Measurements from ENCODE around the gene EPO.

Gene EPO

DNA sequence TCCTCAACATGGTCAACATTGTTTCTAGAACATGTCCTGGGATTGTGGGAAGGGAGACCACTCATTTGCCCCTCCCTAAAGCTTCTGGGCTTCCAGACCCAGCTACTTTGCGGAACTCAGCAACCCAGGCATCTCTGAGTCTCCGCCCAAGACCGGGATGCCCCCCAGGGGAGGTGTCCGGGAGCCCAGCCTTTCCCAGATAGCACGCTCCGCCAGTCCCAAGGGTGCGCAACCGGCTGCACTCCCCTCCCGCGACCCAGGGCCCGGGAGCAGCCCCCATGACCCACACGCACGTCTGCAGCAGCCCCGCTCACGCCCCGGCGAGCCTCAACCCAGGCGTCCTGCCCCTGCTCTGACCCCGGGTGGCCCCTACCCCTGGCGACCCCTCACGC, at the start of gene EPO:
Gene EPO (plus strand): TSS at position 190 of the 392 bp plus-strand sequence. CDS start 513 bp downstream, outside the sequence.
- no peak for DNase-seq (ENCODE audit: low read depth in 2 of 3, low spot score in 1 of 3)

GRCh38 chr7:100671353-100672327, 48.6 kb upstream of the EPO start:
- DNase-seq (ENCODE audit: low read depth in 2 of 3, low spot score in 1 of 3), result no peak

GRCh38 chr7:100673302-100673941, 46.8 kb upstream of the EPO start, which contains the start of gene GNB2:
Gene GNB2 (plus strand): TSS chr7:100673740. CDS start chr7:100676266, 2,526 bp downstream.
- DNase-seq (ENCODE audit: low read depth in 2 of 3, low spot score in 1 of 3), result peak; percentile 98 to 99 (median 99)

GRCh38 chr7:100673942-100674410, 46.3 kb upstream of the EPO start:
- DNase-seq (ENCODE audit: low read depth in 2 of 3, low spot score in 1 of 3), result no peak

GRCh38 chr7:100674411-100675104, 45.7 kb upstream of the EPO start:
- no peak for DNase-seq (ENCODE audit: low read depth in 2 of 3, low spot score in 1 of 3)

- peak in 1 of 3 donors; percentile 25 for DNase-seq (ENCODE audit: low read depth in 2 of 3, low spot score in 1 of 3)
These were observed 45.2 kb upstream of the EPO start for GRCh38 chr7:100675105-100675451.

DNA sequence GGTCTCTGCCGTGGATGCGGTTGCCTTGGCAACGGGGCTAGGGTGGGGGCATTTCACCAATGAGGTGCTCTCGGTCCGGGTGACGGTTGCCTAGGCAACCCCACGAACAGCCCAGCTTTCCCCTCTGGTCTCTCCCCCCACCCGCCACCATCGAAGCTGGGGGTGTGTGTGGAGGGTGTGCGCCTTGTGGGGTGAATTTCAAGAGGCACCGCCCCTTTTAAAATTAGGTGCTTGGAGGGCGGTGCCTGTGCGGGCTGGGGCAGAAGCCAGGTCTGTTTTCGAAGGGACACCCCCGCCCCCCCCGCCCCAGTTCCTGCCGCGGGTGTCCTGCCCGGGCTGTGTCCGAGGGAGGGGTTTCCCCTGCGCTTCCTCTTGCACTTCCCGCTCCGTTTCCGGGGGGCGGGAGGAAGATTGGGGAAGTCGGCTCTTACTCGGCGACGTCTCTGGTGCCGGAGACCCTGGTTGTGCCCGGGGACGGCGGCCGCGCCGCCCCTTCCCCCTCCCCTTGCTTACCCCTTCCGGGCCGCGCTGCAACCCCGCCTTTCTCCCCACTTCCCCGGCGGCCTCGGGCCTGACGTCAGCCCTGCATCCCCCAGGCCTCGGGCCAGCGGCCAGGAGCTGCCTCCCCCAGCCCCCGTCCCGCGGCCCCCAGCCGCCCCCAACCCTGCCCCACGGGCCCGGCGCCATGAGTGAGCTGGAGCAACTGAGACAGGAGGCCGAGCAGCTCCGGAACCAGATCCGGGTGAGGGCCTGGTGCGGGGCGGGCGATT, 44.5 kb upstream of the EPO start:
- DNase-seq (ENCODE audit: low read depth in 2 of 3, low spot score in 1 of 3), result peak; percentile 56 to 68 (median 59)

DNA sequence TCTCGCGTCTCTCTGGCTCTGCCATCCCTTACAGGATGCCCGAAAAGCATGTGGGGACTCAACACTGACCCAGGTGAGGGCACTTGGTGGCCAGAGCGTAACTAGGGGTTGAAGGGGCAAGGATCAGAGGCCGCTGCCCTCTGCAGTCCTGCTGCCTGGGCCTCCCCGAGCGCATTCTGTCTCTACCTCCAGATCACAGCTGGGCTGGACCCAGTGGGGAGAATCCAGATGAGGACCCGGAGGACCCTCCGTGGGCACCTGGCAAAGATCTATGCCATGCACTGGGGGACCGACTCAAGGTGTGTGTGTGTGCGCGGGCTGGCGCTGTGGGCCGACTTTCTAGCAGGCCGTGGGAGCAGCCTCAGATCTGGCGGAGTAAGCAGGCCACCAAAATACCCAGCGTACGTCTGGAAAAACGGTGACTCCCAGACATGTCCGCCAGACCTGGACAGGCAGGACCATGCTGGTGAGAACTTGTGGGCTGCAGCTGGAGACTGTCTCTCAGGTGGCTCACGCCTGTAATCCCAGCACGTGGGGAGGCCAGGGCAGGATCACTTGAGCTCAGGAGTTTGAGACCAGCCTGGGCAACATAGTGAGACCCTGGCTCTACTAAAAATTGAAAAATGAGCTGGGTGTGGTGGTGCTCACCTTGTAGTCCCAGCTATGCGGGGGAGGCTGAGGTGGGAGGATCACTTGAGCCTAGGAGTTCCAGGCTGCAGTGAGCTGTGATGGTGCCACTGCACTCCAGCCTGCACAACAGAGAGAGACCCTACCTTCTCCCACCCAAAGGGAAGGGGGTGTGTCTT, 43.6 kb upstream of the EPO start:
- no peak for DNase-seq (ENCODE audit: low read depth in 2 of 3, low spot score in 1 of 3)

DNA sequence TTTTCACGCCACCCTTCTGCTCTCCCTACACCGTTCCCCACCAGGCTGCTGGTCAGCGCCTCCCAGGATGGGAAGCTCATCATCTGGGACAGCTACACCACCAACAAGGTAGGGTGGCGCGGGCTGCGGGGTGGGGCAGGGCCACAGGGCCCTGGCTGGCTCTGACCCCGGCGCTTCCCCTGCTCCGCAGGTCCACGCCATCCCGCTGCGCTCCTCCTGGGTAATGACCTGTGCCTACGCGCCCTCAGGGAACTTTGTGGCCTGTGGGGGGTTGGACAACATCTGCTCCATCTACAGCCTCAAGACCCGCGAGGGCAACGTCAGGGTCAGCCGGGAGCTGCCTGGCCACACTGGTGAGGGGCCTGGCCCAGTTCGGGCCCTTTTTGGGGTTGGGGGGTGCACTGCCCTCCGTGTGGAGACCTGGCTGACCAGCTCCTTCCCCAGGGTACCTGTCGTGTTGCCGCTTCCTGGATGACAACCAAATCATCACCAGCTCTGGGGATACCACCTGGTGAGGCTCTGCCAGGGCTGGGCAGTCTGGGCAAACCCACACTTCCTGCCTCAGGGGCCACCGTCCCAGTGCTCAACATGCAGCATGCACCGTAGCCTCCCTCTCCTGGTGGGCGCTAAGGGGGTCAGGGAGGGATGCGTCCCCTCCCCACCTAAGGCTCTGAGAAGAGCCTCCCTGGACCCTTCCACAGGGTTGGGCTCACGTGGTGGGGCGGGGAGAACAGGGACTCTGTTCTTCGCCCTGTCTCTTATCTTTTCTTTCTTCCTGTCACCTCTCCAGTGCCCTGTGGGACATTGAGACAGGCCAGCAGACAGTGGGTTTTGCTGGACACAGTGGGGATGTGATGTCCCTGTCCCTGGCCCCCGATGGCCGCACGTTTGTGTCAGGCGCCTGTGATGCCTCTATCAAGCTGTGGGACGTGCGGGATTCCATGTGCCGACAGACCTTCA, 42.7 kb upstream of the EPO start:
- no peak for DNase-seq (ENCODE audit: low read depth in 2 of 3, low spot score in 1 of 3)

GRCh38 chr7:100678291-100678984, 41.8 kb upstream of the EPO start:
- no peak for DNase-seq (ENCODE audit: low read depth in 2 of 3, low spot score in 1 of 3)

DNA sequence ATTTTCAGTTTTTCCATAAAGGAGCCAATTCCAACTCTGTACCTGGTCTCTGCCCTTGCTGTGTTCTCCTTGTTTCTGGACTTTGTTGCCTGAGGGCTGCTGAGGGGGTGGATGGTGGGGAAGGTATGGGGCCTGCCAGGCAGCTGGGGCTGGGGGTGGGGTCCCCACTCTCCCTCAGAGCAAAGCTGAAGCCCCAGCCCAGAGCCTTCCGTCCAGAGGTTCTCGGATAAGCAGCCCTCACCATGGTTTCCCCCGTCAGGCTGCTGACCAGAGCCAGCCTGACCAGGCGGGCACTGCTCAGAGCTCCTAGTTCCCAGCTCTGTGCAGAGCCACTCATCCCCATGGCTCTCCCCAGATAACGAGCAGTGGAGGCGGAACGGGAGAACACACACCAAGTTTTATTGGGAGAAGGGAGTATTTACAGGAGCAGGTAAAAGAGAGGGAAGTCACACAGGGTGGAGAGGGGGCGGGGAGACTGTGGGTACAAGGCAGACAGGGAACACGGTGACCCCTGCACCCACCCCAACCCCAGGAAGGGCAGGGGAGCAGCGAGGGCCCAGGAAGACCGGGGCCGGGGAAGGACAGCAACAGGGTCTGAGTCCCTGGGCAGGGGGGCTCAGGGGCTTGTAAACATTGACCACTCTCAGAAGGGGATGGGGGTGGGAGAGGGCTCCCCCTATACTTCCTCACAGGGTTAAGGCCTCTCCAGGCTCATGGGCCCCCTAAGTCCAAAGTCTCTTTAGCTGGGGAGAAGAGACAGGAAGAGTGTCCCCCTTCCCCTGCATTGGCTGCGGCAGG, 40.9 kb upstream of the EPO start:
- DNase-seq (ENCODE audit: low read depth in 2 of 3, low spot score in 1 of 3), result no peak

DNA sequence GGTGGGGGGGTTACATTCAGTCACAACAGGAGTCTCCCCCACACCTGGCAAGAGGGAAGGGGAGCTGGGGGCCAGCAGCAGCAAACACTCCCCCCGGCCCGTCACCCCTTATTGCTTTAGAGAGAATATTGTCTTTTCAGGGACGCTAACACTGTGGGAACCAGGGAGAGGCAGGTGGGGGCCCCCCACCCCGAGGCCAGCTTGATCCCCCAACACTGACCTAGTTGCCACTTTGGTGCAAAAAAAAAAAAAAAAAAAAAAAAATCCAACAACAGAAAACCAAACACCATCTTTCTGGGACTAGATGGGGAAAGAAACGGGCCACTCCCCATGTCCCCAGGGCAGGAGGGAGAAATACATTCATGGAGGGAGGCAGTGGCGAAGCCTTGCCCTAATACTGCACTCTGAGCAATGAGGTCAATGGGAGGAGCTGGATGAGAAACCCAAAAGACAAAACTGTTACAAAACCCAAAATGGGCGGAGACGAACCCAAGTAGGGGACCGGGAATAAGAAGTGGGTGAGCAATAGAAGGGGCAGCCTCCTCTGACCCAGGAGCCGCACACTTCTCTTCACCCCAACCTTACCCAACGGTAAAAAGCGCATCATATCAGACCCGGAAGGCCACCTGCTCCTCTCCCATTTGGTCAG, 40.2 kb upstream of the EPO start:
- no peak for DNase-seq (ENCODE audit: low read depth in 2 of 3, low spot score in 1 of 3)

DNA sequence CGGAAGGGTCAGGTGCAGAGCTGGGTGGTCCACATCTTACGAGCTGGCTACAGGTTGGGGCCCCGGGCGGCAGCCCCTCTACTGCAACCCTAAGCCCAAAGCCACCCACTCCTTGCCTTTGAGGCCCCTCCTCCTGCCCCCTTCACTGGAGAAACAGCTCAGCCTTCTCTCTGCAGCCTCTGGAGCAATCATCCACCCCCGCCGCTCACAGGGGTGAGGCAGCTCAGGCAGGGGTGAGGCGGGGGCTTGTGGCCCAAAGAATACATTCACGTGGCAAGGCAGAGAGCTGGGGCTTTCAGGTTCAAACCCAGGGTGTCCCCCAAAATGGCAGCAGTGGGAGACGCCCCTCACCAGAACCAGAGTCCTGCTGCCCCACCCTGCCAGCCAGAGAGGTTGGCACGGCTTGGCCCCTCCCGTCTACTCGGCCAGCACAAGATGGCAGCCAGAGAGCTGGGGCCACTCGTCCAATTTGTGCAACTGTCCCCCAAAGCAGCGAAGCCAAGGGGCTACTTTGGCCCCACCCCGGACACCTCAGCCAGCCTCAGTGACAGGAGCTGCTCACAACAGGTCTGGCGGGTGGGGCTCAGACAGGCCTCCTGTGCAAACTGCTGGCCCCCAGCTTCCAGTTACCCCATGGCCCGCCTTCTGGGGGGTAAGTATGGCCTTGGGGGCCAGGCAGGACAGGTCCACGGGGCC, 39.5 kb upstream of the EPO start:
- no peak for DNase-seq (ENCODE audit: low read depth in 2 of 3, low spot score in 1 of 3)

- DNase-seq (ENCODE audit: low read depth in 2 of 3, low spot score in 1 of 3), result no peak
These were observed 38.6 kb upstream of the EPO start for GRCh38 chr7:100681491-100682227.

DNA sequence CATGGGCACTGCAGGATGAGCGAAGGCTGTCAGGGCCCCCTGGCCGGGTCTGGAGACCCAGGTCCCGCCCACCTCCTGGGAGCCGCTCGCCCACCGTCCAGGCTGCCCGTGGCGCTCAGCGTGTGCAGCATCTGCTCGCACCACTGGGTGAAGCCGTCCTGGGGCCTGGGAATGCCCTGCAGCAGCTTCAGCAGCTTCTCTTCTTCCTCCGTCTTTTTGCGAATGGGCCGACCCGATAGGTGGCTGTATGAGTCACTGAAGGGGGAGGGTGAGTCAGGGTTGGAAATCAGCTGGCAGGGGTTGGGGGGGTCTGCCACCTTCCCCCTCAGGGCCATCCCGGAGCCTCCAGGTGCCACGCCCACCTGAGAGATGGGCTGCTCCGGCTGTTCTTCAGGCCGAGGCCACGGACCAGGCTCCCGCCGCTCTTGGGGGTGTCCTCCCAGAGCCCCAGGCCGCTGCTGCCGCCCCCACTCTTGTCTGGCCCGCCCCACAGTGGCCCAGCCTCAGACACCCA, 38.0 kb upstream of the EPO start:
- no peak for DNase-seq (ENCODE audit: low read depth in 2 of 3, low spot score in 1 of 3)

Measured in stimulated activated CD4-positive, alpha-beta T cell treated with anti-CD3 and anti-CD28 coated beads, Interleukin-12 subunit alpha, Interleukin-12 subunit beta, amount 100 ng/mL, for 48 hours (primary cell).